ENCODE measurements around the gene GHR. TPM values are rescaled to one million over a fixed set of nuclear protein-coding genes. Genes with fewer than 3 reads are reported as not detected.

The GHR gene
- total RNA-seq, 4 donors from 2014 or later = 38.9 to 105 (median 74.8) TPM

- ATAC-seq (no peak), DNase-seq (no peak)
- Histone ChIP-seq H3K36me3 (no peaks in the 10 kb centered on the region), H3K27me3 (no peaks in the 10 kb centered on the region), H3K4me3 (no peak overlapping the region), H3K4me1 (no peaks in the 10 kb centered on the region), H3K9me3 (peaks cover 0 to under 1% (median 0%) of the 10 kb centered on the region in 3 donors), H3K27ac (no peak overlapping the region)
- in situ Hi-C loops (cut with MboI; ENCODE audit: low sequenced_read_pairs in 4 of 4) = no loop called here
- intact Hi-C loops (cut with DNase I; ENCODE audit: low total_unique reads) = no loop called here
- no peak for TF ChIP-seq POLR2A (IDR thresholded peaks at IDR 0.05)
- TF ChIP-seq CTCF (IDR thresholded peaks at IDR 0.05 in 4 of 5, conservative IDR thresholded peaks at IDR 0.05 in 1 of 5) = no peak
Measured at GRCh38 chr5:42387563-42387962, 35.7 kb upstream of the GHR start.

GRCh38 chr5:42390115-42390514 is 33.1 kb upstream of the GHR start:
- DNase-seq (no peak), ATAC-seq (no peak)
- intact Hi-C loops (cut with DNase I; ENCODE audit: low total_unique reads) = no loop called here
- Histone ChIP-seq H3K27me3 (no peaks in the 10 kb centered on the region), H3K9me3 (peaks cover 0 to 5% (median 0%) of the 10 kb centered on the region in 3 donors), H3K4me1 (no peaks in the 10 kb centered on the region), H3K36me3 (no peaks in the 10 kb centered on the region), H3K27ac (no peak overlapping the region), H3K4me3 (no peak overlapping the region)
- in situ Hi-C loops (cut with MboI; ENCODE audit: low sequenced_read_pairs in 4 of 4) = no loop called here
- TF ChIP-seq CTCF (IDR thresholded peaks at IDR 0.05 in 4 of 5, conservative IDR thresholded peaks at IDR 0.05 in 1 of 5) (no peak), POLR2A (IDR thresholded peaks at IDR 0.05) (no peak)

- H3K27ac ChIP-seq = no peak overlapping the region
- no peak overlapping the region for H3K4me3 ChIP-seq
- peaks cover 0 to 5% (median 0%) of the 10 kb centered on the region in 3 donors for H3K9me3 ChIP-seq
- H3K4me1 ChIP-seq = no peaks in the 10 kb centered on the region
- H3K36me3 ChIP-seq = no peaks in the 10 kb centered on the region
- H3K27me3 ChIP-seq = no peaks in the 10 kb centered on the region
- DNase-seq (no peak), ATAC-seq (no peak)
- no peak for TF ChIP-seq CTCF (IDR thresholded peaks at IDR 0.05 in 4 of 5, conservative IDR thresholded peaks at IDR 0.05 in 1 of 5)
- TF ChIP-seq POLR2A (IDR thresholded peaks at IDR 0.05) = no peak
- intact Hi-C loops (cut with DNase I; ENCODE audit: low total_unique reads) (no loop called here), in situ Hi-C loops (cut with MboI; ENCODE audit: low sequenced_read_pairs in 4 of 4) (no loop called here)
Measured at GRCh38 chr5:42392917-42393316, 30.3 kb upstream of the GHR start.

- no peak overlapping the region for H3K4me3 ChIP-seq
- TF ChIP-seq CTCF (IDR thresholded peaks at IDR 0.05 in 4 of 5, conservative IDR thresholded peaks at IDR 0.05 in 1 of 5) = no peak
- no peak for TF ChIP-seq POLR2A (IDR thresholded peaks at IDR 0.05)
- in situ Hi-C loops (cut with MboI; ENCODE audit: low sequenced_read_pairs in 4 of 4) (no loop called here), intact Hi-C loops (cut with DNase I; ENCODE audit: low total_unique reads) (no loop called here)
- ATAC-seq (no peak), DNase-seq (no peak)
- H3K27ac ChIP-seq = no peak overlapping the region
- H3K4me1 ChIP-seq = no peaks in the 10 kb centered on the region
- H3K27me3 ChIP-seq = no peaks in the 10 kb centered on the region
- peaks cover 0 to 5% (median 0%) of the 10 kb centered on the region in 3 donors for H3K9me3 ChIP-seq
- no peaks in the 10 kb centered on the region for H3K36me3 ChIP-seq
Measured at GRCh38 chr5:42396111-42396510, 27.1 kb upstream of the GHR start.

- peak overlapping the region in 1 of 4 donors; percentile 18 for H3K27ac ChIP-seq
- H3K4me3 ChIP-seq = no peak overlapping the region
- H3K4me1 ChIP-seq = no peaks in the 10 kb centered on the region
- intact Hi-C loops (cut with DNase I; ENCODE audit: low total_unique reads) = no loop called here
- in situ Hi-C loops (cut with MboI; ENCODE audit: low sequenced_read_pairs in 4 of 4) = no loop called here
- H3K27me3 ChIP-seq = no peaks in the 10 kb centered on the region
- TF ChIP-seq CTCF (IDR thresholded peaks at IDR 0.05 in 4 of 5, conservative IDR thresholded peaks at IDR 0.05 in 1 of 5) (no peak), POLR2A (IDR thresholded peaks at IDR 0.05) (no peak)
- ATAC-seq (peak in 1 of 2 donors; percentile 27), DNase-seq (no peak)
- H3K9me3 ChIP-seq = peaks cover 0 to 5% (median 0%) of the 10 kb centered on the region in 3 donors
- H3K36me3 ChIP-seq = no peaks in the 10 kb centered on the region
Measured at GRCh38 chr5:42397267-42397666, 26.0 kb upstream of the GHR start.
